DND-41 (cell line): ENCODE data around the gene EXOC4.
A peak's percentile ranks its signal among the peaks of the same experiment; 100 is the strongest.

Experiments used
- ATAC-seq: fragments of 200-7000 bp; cut with Tn5 transposase; 3 replicates; pipeline ENCODE4 v1.9.1; 2021; ENCODE audit warnings: low read depth; ENCODE audit not compliant: insufficient read depth
- DNase-seq: peaks from one replicate; pipeline ENCODE4 v3.0.0-alpha.2; 2020
- H2AFZ ChIP-seq: 2 replicates; pipeline ENCODE4 v1.6.0; 2012; ENCODE audit warnings: low read depth, low read length
- H3K27ac ChIP-seq: 2 replicates; pipeline ENCODE4 v1.5.1; 2012; ENCODE audit warnings: low read length, inconsistent platforms
- H3K27me3 ChIP-seq: fragments of 200-600 bp; sonication (generic); 2 replicates; pipeline ENCODE4 v1.6.0; 2012; ENCODE audit warnings: low read length, mild to moderate bottlenecking, inconsistent platforms; ENCODE audit not compliant: insufficient read depth, poor library complexity
- H3K36me3 ChIP-seq: 2 replicates; pipeline ENCODE4 v1.5.1; 2012; ENCODE audit warnings: low read length, inconsistent platforms; ENCODE audit not compliant: insufficient read depth
- H3K4me1 ChIP-seq: 2 replicates; pipeline ENCODE4 v1.5.1; 2012; ENCODE audit warnings: mild to moderate bottlenecking, low read length; ENCODE audit not compliant: insufficient read depth
- H3K4me2 ChIP-seq: 2 replicates; pipeline ENCODE4 v1.6.0; 2012; ENCODE audit warnings: mild to moderate bottlenecking, moderate library complexity, low read length, inconsistent platforms; ENCODE audit not compliant: insufficient read depth
- H3K4me3 ChIP-seq, 2 experiments: fragments of 200-600 bp in 1 of 2; shearing (Covaris generic) in 1 of 2; 2 replicates each; pipeline ENCODE4 v1.5.1; 2012 to 2016; ENCODE audit warnings: inconsistent platforms in 2 of 2, low read length in 2 of 2, mild to moderate bottlenecking in 2 of 2, low read depth in 1 of 2, moderate library complexity in 1 of 2
- H3K79me2 ChIP-seq: 2 replicates; pipeline ENCODE4 v1.6.0; 2012; ENCODE audit warnings: low read length, inconsistent platforms; ENCODE audit not compliant: insufficient read depth
- H3K9ac ChIP-seq: 2 replicates; pipeline ENCODE4 v1.6.0; 2012; ENCODE audit warnings: low read depth, mild to moderate bottlenecking, inconsistent platforms, low read length, moderate library complexity
- H3K9me3 ChIP-seq: 2 replicates; pipeline ENCODE4 v1.5.1; 2012; ENCODE audit warnings: low read length, moderate library complexity, mild to moderate bottlenecking, inconsistent platforms; ENCODE audit not compliant: insufficient read depth, severe bottlenecking
- H4K20me1 ChIP-seq: 2 replicates; pipeline ENCODE4 v1.6.0; 2012; ENCODE audit warnings: low read length; ENCODE audit not compliant: insufficient read depth
- CTCF ChIP-seq: IDR thresholded peaks from 2 replicates; pipeline ENCODE4 v1.5.1; 2012; ENCODE audit warnings: borderline replicate concordance, low read length, moderate library complexity, mild to moderate bottlenecking; ENCODE audit not compliant: poor library complexity, severe bottlenecking; ENCODE audit errors: extremely low read depth
- EZH2 ChIP-seq: IDR thresholded peaks from 3 replicates; pipeline ENCODE4 v1.6.1; 2012; ENCODE audit warnings: borderline replicate concordance, low read depth, mild to moderate bottlenecking, moderate library complexity, low read length, inconsistent platforms; ENCODE audit not compliant: severe bottlenecking

EXOC4 gene

GRCh38 chr7:133812877-133813276 lies 560.0 kb downstream of the EXOC4 start:
- no peak overlapping the region for H3K9ac ChIP-seq
- TF ChIP-seq EZH2 (no peak), CTCF (no peak)
- H3K9me3 ChIP-seq: no peaks in the 10 kb centered on the region
- no peak overlapping the region for H2AFZ ChIP-seq
- H3K27me3 ChIP-seq: no peaks in the 10 kb centered on the region
- no peaks in the 10 kb centered on the region for H3K79me2 ChIP-seq
- peak overlapping the region; percentile 44; the same call in 1 of the 2 replicates for H3K27ac ChIP-seq
- peaks cover 22% of the 10 kb centered on the region for H3K4me1 ChIP-seq
- ATAC-seq (peak; percentile 42; the same call in 2 of the 3 replicates), DNase-seq (no peak)
- no peak overlapping the region for H3K4me3 ChIP-seq
- no peaks in the 10 kb centered on the region for H4K20me1 ChIP-seq
- H3K4me2 ChIP-seq: no peak overlapping the region
- peaks cover 8% of the 10 kb centered on the region; the same call in 1 of the 2 replicates for H3K36me3 ChIP-seq

GRCh38 chr7:133815611-133816210 lies 562.8 kb downstream of the EXOC4 start:
- H3K9me3 ChIP-seq: no peaks in the 10 kb centered on the region

GRCh38 chr7:133819695-133820094 lies 566.8 kb downstream of the EXOC4 start:
- Histone ChIP-seq H3K27ac (no peak overlapping the region), H3K36me3 (peaks cover 25% of the 10 kb centered on the region), H3K79me2 (no peaks in the 10 kb centered on the region), H3K4me1 (no peaks in the 10 kb centered on the region), H3K9me3 (no peaks in the 10 kb centered on the region), H3K4me2 (no peak overlapping the region), H3K9ac (no peak overlapping the region), H3K27me3 (no peaks in the 10 kb centered on the region), H4K20me1 (no peaks in the 10 kb centered on the region), H3K4me3 (no peak overlapping the region), H2AFZ (no peak overlapping the region)
- TF ChIP-seq EZH2 (no peak), CTCF (no peak)
- no peak for DNase-seq
- ATAC-seq: no peak

More at GRCh38 chr7:133815611-133816210, 562.8 kb downstream of the EXOC4 start:
- Histone ChIP-seq H2AFZ (no peak overlapping the region), H3K4me1 (peaks cover 22% of the 10 kb centered on the region), H4K20me1 (no peaks in the 10 kb centered on the region), H3K79me2 (no peaks in the 10 kb centered on the region), H3K4me2 (no peak overlapping the region), H3K27me3 (no peaks in the 10 kb centered on the region), H3K27ac (no peak overlapping the region), H3K9ac (no peak overlapping the region), H3K36me3 (peaks cover 20% of the 10 kb centered on the region), H3K4me3 (no peak overlapping the region)
- DNase-seq (no peak), ATAC-seq (no peak)
- TF ChIP-seq CTCF (no peak), EZH2 (no peak)

- DNase-seq (no peak), ATAC-seq (no peak)
- H3K79me2 ChIP-seq: no peaks in the 10 kb centered on the region
- H3K27me3 ChIP-seq: no peaks in the 10 kb centered on the region
- H3K27ac ChIP-seq: no peak overlapping the region
- no peak for TF ChIP-seq CTCF
- TF ChIP-seq EZH2: no peak
- H4K20me1 ChIP-seq: no peaks in the 10 kb centered on the region
- no peak overlapping the region for H3K9ac ChIP-seq
- H2AFZ ChIP-seq: no peak overlapping the region
- H3K4me2 ChIP-seq: no peak overlapping the region
- H3K4me3 ChIP-seq: no peak overlapping the region
- peaks cover 25% of the 10 kb centered on the region for H3K36me3 ChIP-seq
- no peaks in the 10 kb centered on the region for H3K9me3 ChIP-seq
- no peaks in the 10 kb centered on the region for H3K4me1 ChIP-seq
These were observed 567.7 kb downstream of the EXOC4 start for GRCh38 chr7:133820584-133820983.
